ENCODE measurements around the gene SPATA31C1.

- TF ChIP-seq CTCF (conservative IDR thresholded peaks at IDR 0.05; ENCODE audit: low read length) (no peak), EZH2phosphoT487 (IDR thresholded peaks at IDR 0.05; ENCODE audit: borderline replicate concordance, low read depth, low read length) (no peak)
Observed at GRCh38 chr9:87963770-87964169, 46.0 kb downstream of the SPATA31C1 start.
